NCI-H446 treated with DMSO at 0.1 percent for 48 hours (cell line): ENCODE data around the gene RAB44.
A peak's percentile ranks its signal among the peaks of the same experiment; 100 is the strongest.

Experiments
- DNase-seq: peaks from one replicate; lab custom pipeline; 2025; lab: John Stamatoyannopoulos, UW

The RAB44 gene

GRCh38 chr6:36771145-36771544, 73.5 kb downstream of the RAB44 start:
- DNase-seq, result no peak

GRCh38 chr6:36772397-36772796, 74.8 kb downstream of the RAB44 start:
- DNase-seq, result no peak

- peak; percentile 62 for DNase-seq
Measured at GRCh38 chr6:36774331-36774730, 76.7 kb downstream of the RAB44 start.

GRCh38 chr6:36776167-36776566, 78.5 kb downstream of the RAB44 start:
- DNase-seq, result no peak

- DNase-seq, result no peak
Measured at GRCh38 chr6:36777801-36778200, 80.2 kb downstream of the RAB44 start.

- no peak for DNase-seq
Measured at GRCh38 chr6:36779227-36779626, 81.6 kb downstream of the RAB44 start.

- no peak for DNase-seq
Measured at GRCh38 chr6:36780442-36781177, 83.0 kb downstream of the RAB44 start.

GRCh38 chr6:36781669-36782068, 84.0 kb downstream of the RAB44 start:
- DNase-seq, result no peak
